H1 (cell line): ENCODE measurements around the gene RCHY1. TPM values are rescaled to one million over a fixed set of nuclear protein-coding genes. Genes with fewer than 3 reads are reported as not detected.

Experiments used
- CTCF ChIA-PET: fragments of 300-600 bp; sonication (Branson Sonifier 250); formaldehyde crosslinking; loops from one replicate; lab custom pipeline; 2021; ENCODE audit not compliant: partially characterized antibody; lab: Charles Lee
- POLR2A ChIA-PET: fragments of 300-600 bp; sonication (Branson Sonifier 250); formaldehyde crosslinking; loops from one replicate; lab custom pipeline; 2021; ENCODE audit warnings: inconsistent platforms; ENCODE audit not compliant: partially characterized antibody; lab: Charles Lee
- DNase-seq, 2 experiments: peaks; one replicate each; pipeline versions ENCODE4 v3.0.0 to v3.0.0-alpha.2; 2010 to 2022; ENCODE audit warnings: low spot score in 2 of 2, low read depth in 1 of 2, mixed read lengths in 1 of 2
- FAIRE-seq: peaks from 2 replicates; lab custom pipeline; 2011; peaks lifted over from hg19 to GRCh38; lab: Jason Lieb, UNC
- H2AFZ ChIP-seq: 2 replicates; pipeline ENCODE4 v1.8.1; 2012; ENCODE audit warnings: low read length, inconsistent platforms
- H2AK5ac ChIP-seq: 2 replicates; pipeline ENCODE4 v1.6.1; 2013; ENCODE audit warnings: low read depth, low read length
- H2BK120ac ChIP-seq: replicated peaks from 2 replicates; pipeline ENCODE3; 2013; ENCODE audit warnings: low read depth, low read length, inconsistent platforms
- H2BK12ac ChIP-seq: 2 replicates; pipeline ENCODE4 v1.6.1; 2013; ENCODE audit warnings: low read depth, low read length
- H2BK15ac ChIP-seq: 2 replicates; pipeline ENCODE4 v1.6.1; 2013; ENCODE audit warnings: low read length
- H2BK20ac ChIP-seq: 2 replicates; pipeline ENCODE4 v1.6.1; 2013; ENCODE audit warnings: low read length
- H2BK5ac ChIP-seq: 2 replicates; pipeline ENCODE4 v1.6.1; 2013; ENCODE audit warnings: low read depth, low read length
- H3K14ac ChIP-seq: 2 replicates; pipeline ENCODE4 v1.6.1; 2013; ENCODE audit warnings: inconsistent platforms; ENCODE audit not compliant: insufficient read length
- H3K18ac ChIP-seq: 2 replicates; pipeline ENCODE4 v1.6.1; 2013; ENCODE audit warnings: low read length; ENCODE audit errors: extremely low read depth
- H3K23ac ChIP-seq: 2 replicates; pipeline ENCODE4 v1.6.1; 2013; ENCODE audit warnings: inconsistent platforms; ENCODE audit not compliant: insufficient read length
- H3K23me2 ChIP-seq: 2 replicates; pipeline ENCODE4 v1.6.1; 2013; ENCODE audit warnings: low read depth, low read length
- H3K27ac ChIP-seq: 2 replicates; pipeline ENCODE4 v1.6.1; 2011; ENCODE audit warnings: low read depth, low read length, inconsistent platforms
- H3K27me3 ChIP-seq, 4 experiments: replicated peaks in 1 of 4; 1 replicate in 1 of 4; 2 replicates in 3 of 4; pipeline versions ENCODE4 v1.6.1 to v1.8.1; 2011 to 2013; ENCODE audit warnings: low read length in 3 of 4, mild to moderate bottlenecking in 3 of 4, inconsistent platforms in 2 of 4, mixed read lengths in 2 of 4, moderate library complexity in 1 of 4; ENCODE audit not compliant: control insufficient read depth in 3 of 4, insufficient read depth in 3 of 4; ENCODE audit errors: extremely low read depth in 1 of 4
- H3K36me3 ChIP-seq, 4 experiments: 2 replicates each; pipeline versions ENCODE4 v1.6.1 to v1.8.1; 2011 to 2013; ENCODE audit warnings: mild to moderate bottlenecking in 4 of 4, low read length in 3 of 4, moderate library complexity in 2 of 4, control low read depth in 1 of 4, inconsistent platforms in 1 of 4; ENCODE audit not compliant: insufficient read depth in 4 of 4, control insufficient read depth in 2 of 4
- H3K4ac ChIP-seq: replicated peaks from 2 replicates; pipeline ENCODE3; 2013; ENCODE audit warnings: low read length, low read depth, mixed read lengths, inconsistent platforms; ENCODE audit not compliant: insufficient read length
- H3K4me1 ChIP-seq, 4 experiments: replicated peaks in 1 of 4; 1 replicate in 1 of 4; 2 replicates in 3 of 4; pipeline versions ENCODE4 v1.6.1 to v1.8.1; 2011 to 2013; ENCODE audit warnings: low read length in 3 of 4, inconsistent platforms in 2 of 4, mixed read lengths in 1 of 4; ENCODE audit not compliant: insufficient read depth in 4 of 4, control insufficient read depth in 3 of 4
- H3K4me2 ChIP-seq, 2 experiments: 2 replicates each; pipeline versions ENCODE4 v1.6.1 to v1.8.1; 2011 to 2013; ENCODE audit warnings: low read depth in 2 of 2, low read length in 2 of 2, control low read depth in 1 of 2, inconsistent platforms in 1 of 2, mild to moderate bottlenecking in 1 of 2; ENCODE audit not compliant: insufficient read depth in 1 of 2
- H3K4me3 ChIP-seq, 4 experiments: fragments of 200-600, 300-600 bp in 1 of 4; sonication (generic), shearing (Covaris generic), sonication (Bioruptor Twin) in 1 of 4; 2 replicates each; pipeline versions ENCODE4 v1.5.1 to v1.8.1; 2011 to 2016; ENCODE audit warnings: low read length in 4 of 4, low read depth in 3 of 4, control low read depth in 2 of 4, inconsistent platforms in 2 of 4, mild to moderate bottlenecking in 2 of 4, mixed read lengths in 1 of 4, moderate library complexity in 1 of 4; ENCODE audit not compliant: insufficient read depth in 2 of 4; ENCODE audit errors: extremely low read depth in 1 of 4
- H3K56ac ChIP-seq: replicated peaks from 2 replicates; pipeline ENCODE3; 2013; ENCODE audit warnings: low read depth, mild to moderate bottlenecking, mixed read lengths, low read length, inconsistent platforms; ENCODE audit not compliant: insufficient read length
- H3K79me1 ChIP-seq: 2 replicates; pipeline ENCODE4 v1.6.1; 2013; ENCODE audit warnings: low read depth, low read length, control low read depth
- H3K79me2 ChIP-seq, 2 experiments: 2 replicates each; pipeline versions ENCODE4 v1.6.1 to v1.8.1; 2012 to 2013; ENCODE audit warnings: low read length in 2 of 2, mild to moderate bottlenecking in 2 of 2, inconsistent platforms in 1 of 2; ENCODE audit not compliant: insufficient read depth in 2 of 2, control insufficient read depth in 1 of 2
- H3K9ac ChIP-seq, 4 experiments: replicated peaks in 1 of 4; 1 replicate in 1 of 4; 2 replicates in 3 of 4; pipeline versions ENCODE4 v1.6.1 to v1.8.1; 2011 to 2013; ENCODE audit warnings: low read depth in 3 of 4, low read length in 3 of 4, control low read depth in 2 of 4, mild to moderate bottlenecking in 2 of 4, moderate library complexity in 2 of 4, inconsistent platforms in 1 of 4; ENCODE audit errors: extremely low read depth in 1 of 4
- H3K9me3 ChIP-seq, 2 experiments: 2 replicates each; pipeline versions ENCODE4 v1.6.1 to v1.8.1; 2012 to 2013; ENCODE audit warnings: mild to moderate bottlenecking in 2 of 2, moderate library complexity in 2 of 2, control low read depth in 1 of 2, inconsistent platforms in 1 of 2, low read depth in 1 of 2, low read length in 1 of 2, mixed read lengths in 1 of 2; ENCODE audit not compliant: insufficient read depth in 2 of 2
- H4K20me1 ChIP-seq, 2 experiments: replicated peaks in 1 of 2; 2 replicates each; pipeline versions ENCODE3 to v1.8.1; 2011 to 2013; ENCODE audit warnings: inconsistent platforms in 2 of 2, low read length in 2 of 2, mild to moderate bottlenecking in 1 of 2; ENCODE audit not compliant: insufficient read depth in 2 of 2, control insufficient read depth in 1 of 2
- H4K5ac ChIP-seq: 2 replicates; pipeline ENCODE4 v1.6.1; 2013; ENCODE audit warnings: low read length, low read depth, mixed read lengths, inconsistent platforms; ENCODE audit not compliant: insufficient read length
- H4K8ac ChIP-seq: 2 replicates; pipeline ENCODE4 v1.8.0; 2013; ENCODE audit warnings: mild to moderate bottlenecking, moderate library complexity, low read length, inconsistent platforms; ENCODE audit not compliant: insufficient read depth; ENCODE audit errors: extremely low read depth
- H4K91ac ChIP-seq: replicated peaks from 2 replicates; pipeline ENCODE3; 2013; ENCODE audit warnings: low read length, mixed read lengths, inconsistent platforms; ENCODE audit not compliant: insufficient read length
- CHD1 ChIP-seq: IDR thresholded peaks from 2 replicates; pipeline ENCODE4 v1.6.1; 2012; ENCODE audit warnings: low read depth, low read length, improper control_type of control experiment
- CTBP2 ChIP-seq: IDR thresholded peaks from 2 replicates; pipeline ENCODE4 v1.7.0; 2011; ENCODE audit warnings: borderline replicate concordance, mild to moderate bottlenecking, moderate library complexity, mixed read lengths, low read length; ENCODE audit not compliant: insufficient read depth, insufficient read length
- SUZ12 ChIP-seq: fragments of 200-600 bp; sonication (generic); IDR thresholded peaks from 2 replicates; pipeline ENCODE4 v1.6.1; 2012; ENCODE audit warnings: mild to moderate bottlenecking, inconsistent platforms, low read length, moderate library complexity, mixed read lengths
- WGBS, 2 experiments: shearing (Covaris generic) in 1 of 2; methylation state at CpG; one replicate each; pipeline versions ENCODE4 v1.1.6 to v1.1.7; 2013 to 2015; ENCODE audit warnings: low lambda C conversion rate in 2 of 2, mixed read lengths in 2 of 2, inconsistent platforms in 1 of 2, low coverage in 1 of 2, missing lambda C conversion rate in 1 of 2; ENCODE audit not compliant: insufficient replicate concordance in 2 of 2, insufficient coverage in 1 of 2, insufficient read length in 1 of 2; ENCODE audit errors: extremely low coverage in 1 of 2, missing lambda C conversion rate in 1 of 2; 5-methylcytosine and 5-hydroxymethylcytosine counted together
- polyA plus RNA-seq, 7 experiments: library from polyadenylated mRNA; depleted of rRNA in 3 of 7; stranded (reverse) in 5 of 7; unstranded in 2 of 7; fragments of >200 nt in 5 of 7; fragments of 200-250 nt in 2 of 7; gene quantifications; 1 replicate in 5 of 7; 2 replicates in 1 of 7; 4 replicates in 1 of 7; pipeline versions ENCODE4 v1.2.1 to v1.2.3, GENCODE V29; 2011 to 2013; ENCODE audit warnings: missing spikeins in 2 of 7, mixed read lengths in 2 of 7
- total RNA-seq: library from RNA; stranded (reverse); fragmentation: NEBNext Ultra II Directional; extraction: Animal tissue kit (Norgen Biotek cat#: 25700); gene quantifications from 2 replicates; pipeline ENCODE4 v1.2.1, GENCODE V29; 2021

RCHY1 gene
- total and polyA plus RNA-seq, 2 of the 8 experiments (the other 6 are each of a cell fraction or from before 2014, with no cell fraction given): 30.3 to 44.0 TPM

DNA sequence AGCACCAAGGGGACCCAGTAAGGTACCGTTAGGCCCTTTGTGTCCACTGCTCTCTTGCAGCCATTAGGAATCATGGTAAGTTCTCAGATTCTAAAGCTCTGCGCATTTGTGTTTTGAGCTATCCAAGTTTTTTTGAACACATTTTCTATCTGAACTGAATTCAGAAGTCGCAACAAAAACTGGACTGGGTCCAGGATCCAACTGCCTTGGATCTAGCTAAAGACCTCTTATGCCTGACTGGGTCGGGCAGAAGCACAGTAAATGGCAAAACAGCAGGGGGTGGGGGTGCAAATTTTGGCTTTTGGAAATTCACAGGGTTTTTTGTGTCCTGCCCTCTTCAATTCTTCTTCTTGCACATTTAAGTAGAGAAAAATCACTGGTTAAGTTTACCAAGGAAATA, 30.0 kb downstream of the RCHY1 start:
- ChIA-PET CTCF (interaction anchor here (0.6 kb wide), 1 partner anchor 364 kb away, joined by 4 read pairs; no protein-coding TSS in a partner anchor), POLR2A (no interaction called here)
- Histone ChIP-seq H3K4me2 (no peak overlapping the region), H3K4ac (no peak overlapping the region), H2BK120ac (no peak overlapping the region), H4K20me1 (no peaks in the 10 kb centered on the region), H3K27ac (no peak overlapping the region), H2AK5ac (no peak overlapping the region), H3K79me2 (no peaks in the 10 kb centered on the region), H4K8ac (no peak overlapping the region), H4K91ac (no peak overlapping the region), H2BK5ac (no peak overlapping the region), H3K14ac (no peak overlapping the region), H2AFZ (no peak overlapping the region), H3K56ac (no peak overlapping the region), H3K4me1 (0 out of 7 replicates have a peak, but pooled peaks cover 0 to 3% (median 0%) of the 10 kb centered on the region in 4 experiments), H3K9ac (no peak overlapping the region), H3K23ac (no peak overlapping the region), H3K9me3 (no peaks in the 10 kb centered on the region), H2BK15ac (no peak overlapping the region), H4K5ac (no peak overlapping the region), H3K36me3 (peaks cover 0 to 35% (median 8%) of the 10 kb centered on the region in 4 experiments; a peak in 7 of 8 replicates), H3K4me3 (no peak overlapping the region), H3K27me3 (no peaks in the 10 kb centered on the region), H2BK12ac (no peak overlapping the region), H2BK20ac (no peak overlapping the region), H3K18ac (no peak overlapping the region), H3K79me1 (no peaks in the 10 kb centered on the region), H3K23me2 (no peaks in the 10 kb centered on the region)
- DNase-seq: no peak
- no peak for FAIRE-seq
- WGBS, 2 experiments: 73% methylated on average over 4 of the region's 4 CpGs; no CpG with 5 or more reads in 1 of the 2 experiments
- TF ChIP-seq SUZ12 (no peak), CHD1 (no peak), CTBP2 (no peak)
